GM12878 (cell line): ENCODE measurements around the gene ATP6V0E2. TPM values are rescaled to one million over a fixed set of nuclear protein-coding genes. Genes with fewer than 3 reads are reported as not detected.

ENCODE experiments used
- ATAC-seq: fragments of 200-7000 bp; cut with Tn5 transposase; 3 replicates; pipeline ENCODE4 v1.9.1; 2020; ENCODE audit warnings: mild to moderate bottlenecking, moderate library complexity
- BruUV-seq: library from RNA; stranded (reverse); fragments of 400-500 nt; replicated peaks from 2 replicates; lab custom pipeline; 2021; lab: Mats Ljungman, UMichigan
- CTCF ChIA-PET: fragments of 300-600 bp; sonication (Branson Sonifier 250); formaldehyde crosslinking; extraction: SDS; loops from one replicate; lab custom pipeline; 2021; ENCODE audit warnings: inconsistent platforms; lab: Yijun Ruan, JAX
- POLR2A ChIA-PET: fragments of 350-600 bp; formaldehyde crosslinking; extraction: SDS; loops from one replicate; lab custom pipeline; 2021; ENCODE audit warnings: inconsistent platforms; lab: Charles Lee
- RAD21 ChIA-PET: fragments of 300-600 bp; sonication (Branson Sonifier 250); formaldehyde crosslinking; loops from one replicate; lab custom pipeline; 2023; ENCODE audit warnings: antibody characterized with exemption; ENCODE audit not compliant: unreplicated experiment; lab: Charles Lee
- SMC1A ChIA-PET: fragments of 300-600 bp; sonication (Branson Sonifier 250); formaldehyde crosslinking; loops from one replicate; lab custom pipeline; 2023; ENCODE audit not compliant: unreplicated experiment, uncharacterized antibody; lab: Charles Lee
- DNase-seq: peaks from one replicate; pipeline ENCODE4 v3.0.0-alpha.2; 2011; ENCODE audit warnings: low read depth, low spot score
- FAIRE-seq: peaks from 3 replicates; lab custom pipeline; 2011; peaks lifted over from hg19 to GRCh38; lab: Jason Lieb, UNC
- H2AFZ ChIP-seq: 2 replicates; pipeline ENCODE4 v1.6.0; 2011; ENCODE audit warnings: low read depth, low read length, control low read depth; ENCODE audit not compliant: control insufficient read depth
- H3K27ac ChIP-seq: 2 replicates; pipeline ENCODE4 v1.5.1; 2011; ENCODE audit warnings: control low read depth; ENCODE audit not compliant: control insufficient read depth, insufficient read depth
- H3K27me3 ChIP-seq, 2 experiments: replicated peaks in 1 of 2; 2 replicates each; pipeline versions ENCODE4 v1.6.0 to v1.6.1; 2011; ENCODE audit warnings: low read length in 1 of 2; ENCODE audit not compliant: control insufficient read depth in 2 of 2, insufficient read depth in 2 of 2
- H3K36me3 ChIP-seq, 2 experiments: 2 replicates each; pipeline ENCODE4 v1.5.1; 2011; ENCODE audit warnings: low read length in 1 of 2; ENCODE audit not compliant: control insufficient read depth in 2 of 2, insufficient read depth in 2 of 2
- H3K4me1 ChIP-seq: 2 replicates; pipeline ENCODE4 v1.6.1; 2011; ENCODE audit warnings: mild to moderate bottlenecking, low read length, moderate library complexity, mixed read lengths; ENCODE audit not compliant: control insufficient read depth, insufficient read depth
- H3K4me2 ChIP-seq: 2 replicates; pipeline ENCODE4 v1.6.0; 2011; ENCODE audit warnings: control low read depth; ENCODE audit not compliant: control insufficient read depth, insufficient read depth
- H3K4me3 ChIP-seq: fragments of 200-600 bp; sonication (generic); 2 replicates; pipeline ENCODE4 v1.5.1; 2016
- H3K79me2 ChIP-seq: 2 replicates; pipeline ENCODE4 v1.6.0; 2011; ENCODE audit warnings: low read length; ENCODE audit not compliant: control insufficient read depth, insufficient read depth
- H3K9ac ChIP-seq: 2 replicates; pipeline ENCODE4 v1.8.0; 2011; ENCODE audit warnings: low read length, control low read depth, mixed read lengths; ENCODE audit not compliant: control insufficient read depth, insufficient read depth
- H3K9me3 ChIP-seq: replicated peaks from 3 replicates; pipeline ENCODE4 v1.5.1; 2011; ENCODE audit warnings: mild to moderate bottlenecking, low read length; ENCODE audit not compliant: control insufficient read depth, insufficient read depth
- H4K20me1 ChIP-seq: 2 replicates; pipeline ENCODE4 v1.6.0; 2011; ENCODE audit not compliant: control insufficient read depth, insufficient read depth
- BCL11A ChIP-seq: IDR thresholded peaks from 2 replicates; pipeline ENCODE4 v1.6.1; 2011; ENCODE audit warnings: low read depth, low read length
- E2F8 ChIP-seq: fragments of 450-650 bp; IDR thresholded peaks from 2 replicates; pipeline ENCODE4 v1.6.1; 2018; ENCODE audit warnings: mild to moderate bottlenecking, low read depth, moderate library complexity; ENCODE audit not compliant: partially characterized antibody
- HDAC2 ChIP-seq: fragments of 200-600 bp; sonication (generic); IDR thresholded peaks from 2 replicates; pipeline ENCODE4 v1.6.1; 2017
- HDAC6 ChIP-seq: fragments of 200-600 bp; sonication (generic); IDR thresholded peaks from one replicate; pipeline ENCODE4 v1.8.0; 2017; ENCODE audit warnings: antibody characterized with exemption; ENCODE audit not compliant: unreplicated experiment
- KDM1A ChIP-seq: fragments of 200-600 bp; sonication (generic); IDR thresholded peaks from 2 replicates; pipeline ENCODE4 v1.6.1; 2016; ENCODE audit warnings: borderline replicate concordance
- RELA ChIP-seq: fragments of 450-650 bp; IDR thresholded peaks from 2 replicates; pipeline ENCODE4 v1.8.0; 2014; ENCODE audit warnings: borderline replicate concordance; ENCODE audit not compliant: partially characterized antibody
- RFX5 ChIP-seq: IDR thresholded peaks from 2 replicates; pipeline ENCODE4 v1.6.1; 2011; ENCODE audit warnings: low read depth, low read length, improper control_type of control experiment
- SP1 ChIP-seq: IDR thresholded peaks from one replicate; pipeline ENCODE4 v1.6.1; 2011; ENCODE audit warnings: low read depth, low read length
- TCF3 ChIP-seq: IDR thresholded peaks from 2 replicates; pipeline ENCODE4 v1.6.1; 2012; ENCODE audit warnings: low read depth, mild to moderate bottlenecking, low read length, borderline replicate concordance; ENCODE audit not compliant: insufficient read depth
- USF2 ChIP-seq: IDR thresholded peaks from 2 replicates; pipeline ENCODE4 v1.6.1; 2011; ENCODE audit warnings: low read depth, low read length, improper control_type of control experiment, borderline replicate concordance
- WRNIP1 ChIP-seq: IDR thresholded peaks from 2 replicates; pipeline ENCODE4 v1.6.1; 2011; ENCODE audit warnings: low read depth, low read length, improper control_type of control experiment, borderline replicate concordance
- ZBTB4 ChIP-seq: fragments of 450-650 bp; formaldehyde crosslinking; IDR thresholded peaks from 2 replicates; pipeline ENCODE4 v1.4.0; 2022; ENCODE audit warnings: mild to moderate bottlenecking, moderate library complexity
- ZNF24 ChIP-seq: fragments of 450-650 bp; IDR thresholded peaks from 2 replicates; pipeline ENCODE4 v1.6.1; 2017; ENCODE audit warnings: antibody characterized with exemption, mild to moderate bottlenecking
- WGBS: methylation state at CpG from one replicate; pipeline ENCODE4 v1.1.6; 2016; ENCODE audit warnings: low lambda C conversion rate; ENCODE audit not compliant: insufficient replicate concordance, insufficient coverage; ENCODE audit errors: missing lambda C conversion rate; 5-methylcytosine and 5-hydroxymethylcytosine counted together
- in situ Hi-C: fragments of 300-500 bp; cut with MboI; formaldehyde crosslinking; loops from 9 replicates; pipeline ENCODE4 v1.14.3; 2018; ENCODE audit warnings: mixed read lengths
- intact Hi-C: fragments of 100-400 bp; cut with micrococcal nuclease; formaldehyde crosslinking; loops from one replicate; pipeline ENCODE4 v1.14.2; 2022; ENCODE audit not compliant: unreplicated experiment
- polyA plus RNA-seq, 11 experiments: library from polyadenylated mRNA; depleted of rRNA in 4 of 11; unstranded in 6 of 11; stranded (reverse) in 5 of 11; fragments of >200 nt; fragmentation: Nextera tagmentation in 4 of 11; fragmentation: Illumina TruSeq in 1 of 11; extraction: Ambion mirVana in 4 of 11; extraction: Trizol in 1 of 11; gene quantifications; 1 replicate in 1 of 11; 2 replicates in 10 of 11; pipeline versions ENCODE4 v1.2.1 to v1.2.3, GENCODE V29; 2011 to 2016; ENCODE audit warnings: inconsistent platforms in 2 of 11, missing spikeins in 2 of 11, low read depth in 1 of 11
- total RNA-seq, 4 experiments: library from RNA; depleted of rRNA in 3 of 4; stranded (reverse); fragments of >200 nt in 3 of 4; fragmentation: Illumina TruSeq in 1 of 4; extraction: Trizol in 1 of 4; gene quantifications; 2 replicates each; pipeline versions ENCODE4 v1.2.1 to v1.2.3, GENCODE V29; 2013 to 2021
- TF ChIP-seq, protein P1 (sequence below): fragments of 450-650 bp; IDR thresholded peaks from 2 replicates; pipeline ENCODE4 v1.6.1; 2017; ENCODE audit warnings: mild to moderate bottlenecking, moderate library complexity

ATP6V0E2 gene
- total and polyA plus RNA-seq, 10 of the 15 experiments (the other 5 are each of a cell fraction or from before 2014, with no cell fraction given): 1.5 to 54.7 (median 27.6) TPM

GRCh38 chr7:149884016-149884415 lies 10.2 kb downstream of the ATP6V0E2 start:
- no peak overlapping the region for H3K4me2 ChIP-seq
- ChIA-PET SMC1A (interaction anchor here (0.9 to 1.2 kb wide), 2 partner anchors 14 to 16 kb away, joined by 3 read pairs; no protein-coding TSS in a partner anchor), POLR2A (no interaction called here), RAD21 (no interaction called here), CTCF (interaction anchor here (1.2 kb wide), 2 partner anchors 9 to 37 kb away, joined by 3 read pairs; no protein-coding TSS in a partner anchor)
- H3K9ac ChIP-seq: no peak overlapping the region
- ATAC-seq: no peak
- H3K36me3 ChIP-seq: no peaks in the 10 kb centered on the region; a peak in 2 of 4 replicates
- no peaks in the 10 kb centered on the region for H3K4me1 ChIP-seq
- no peaks in the 10 kb centered on the region for H3K79me2 ChIP-seq
- peak; percentile 41 for FAIRE-seq
- H3K27ac ChIP-seq: no peak overlapping the region
- no peak for TF ChIP-seq WRNIP1
- no peak for TF ChIP-seq ZNF24
- TF ChIP-seq RELA: no peak
- no peak for TF ChIP-seq HDAC6
- TF ChIP-seq BCL11A: no peak
- TF ChIP-seq USF2: no peak
- TF ChIP-seq, protein P1, sequence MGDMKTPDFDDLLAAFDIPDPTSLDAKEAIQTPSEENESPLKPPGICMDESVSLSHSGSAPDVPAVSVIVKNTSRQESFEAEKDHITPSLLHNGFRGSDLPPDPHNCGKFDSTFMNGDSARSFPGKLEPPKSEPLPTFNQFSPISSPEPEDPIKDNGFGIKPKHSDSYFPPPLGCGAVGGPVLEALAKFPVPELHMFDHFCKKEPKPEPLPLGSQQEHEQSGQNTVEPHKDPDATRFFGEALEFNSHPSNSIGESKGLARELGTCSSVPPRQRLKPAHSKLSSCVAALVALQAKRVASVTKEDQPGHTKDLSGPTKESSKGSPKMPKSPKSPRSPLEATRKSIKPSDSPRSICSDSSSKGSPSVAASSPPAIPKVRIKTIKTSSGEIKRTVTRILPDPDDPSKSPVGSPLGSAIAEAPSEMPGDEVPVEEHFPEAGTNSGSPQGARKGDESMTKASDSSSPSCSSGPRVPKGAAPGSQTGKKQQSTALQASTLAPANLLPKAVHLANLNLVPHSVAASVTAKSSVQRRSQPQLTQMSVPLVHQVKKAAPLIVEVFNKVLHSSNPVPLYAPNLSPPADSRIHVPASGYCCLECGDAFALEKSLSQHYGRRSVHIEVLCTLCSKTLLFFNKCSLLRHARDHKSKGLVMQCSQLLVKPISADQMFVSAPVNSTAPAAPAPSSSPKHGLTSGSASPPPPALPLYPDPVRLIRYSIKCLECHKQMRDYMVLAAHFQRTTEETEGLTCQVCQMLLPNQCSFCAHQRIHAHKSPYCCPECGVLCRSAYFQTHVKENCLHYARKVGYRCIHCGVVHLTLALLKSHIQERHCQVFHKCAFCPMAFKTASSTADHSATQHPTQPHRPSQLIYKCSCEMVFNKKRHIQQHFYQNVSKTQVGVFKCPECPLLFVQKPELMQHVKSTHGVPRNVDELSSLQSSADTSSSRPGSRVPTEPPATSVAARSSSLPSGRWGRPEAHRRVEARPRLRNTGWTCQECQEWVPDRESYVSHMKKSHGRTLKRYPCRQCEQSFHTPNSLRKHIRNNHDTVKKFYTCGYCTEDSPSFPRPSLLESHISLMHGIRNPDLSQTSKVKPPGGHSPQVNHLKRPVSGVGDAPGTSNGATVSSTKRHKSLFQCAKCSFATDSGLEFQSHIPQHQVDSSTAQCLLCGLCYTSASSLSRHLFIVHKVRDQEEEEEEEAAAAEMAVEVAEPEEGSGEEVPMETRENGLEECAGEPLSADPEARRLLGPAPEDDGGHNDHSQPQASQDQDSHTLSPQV: no peak
- TF ChIP-seq KDM1A: no peak
- TF ChIP-seq RFX5: no peak
- no peak for TF ChIP-seq SP1
- no peak for TF ChIP-seq ZBTB4
- no peak for TF ChIP-seq TCF3
- no peak for TF ChIP-seq HDAC2
- no peak for TF ChIP-seq E2F8
- H4K20me1 ChIP-seq: no peaks in the 10 kb centered on the region
- BruUV-seq: no TSS peak
- no peak for DNase-seq
- in situ Hi-C loops: no loop called here
- intact Hi-C loops: no loop called here
- no peak overlapping the region for H2AFZ ChIP-seq
- no peak overlapping the region for H3K4me3 ChIP-seq
- no peaks in the 10 kb centered on the region for H3K27me3 ChIP-seq
- WGBS: 100% methylated on average over 4 of the region's 4 CpGs
- no peaks in the 10 kb centered on the region for H3K9me3 ChIP-seq
